Stimulated activated CD4-positive, alpha-beta T cell treated with anti-CD3 and anti-CD28 coated beads, Interleukin-12 subunit alpha, Interleukin-12 subunit beta, amount 100 ng/mL, for 4 hours (primary cell): ENCODE results near the gene TNNC1.

ENCODE experiments used
- DNase-seq: peaks from one replicate; pipeline ENCODE4 v3.0.0-alpha.2; 2020

Gene TNNC1

DNA sequence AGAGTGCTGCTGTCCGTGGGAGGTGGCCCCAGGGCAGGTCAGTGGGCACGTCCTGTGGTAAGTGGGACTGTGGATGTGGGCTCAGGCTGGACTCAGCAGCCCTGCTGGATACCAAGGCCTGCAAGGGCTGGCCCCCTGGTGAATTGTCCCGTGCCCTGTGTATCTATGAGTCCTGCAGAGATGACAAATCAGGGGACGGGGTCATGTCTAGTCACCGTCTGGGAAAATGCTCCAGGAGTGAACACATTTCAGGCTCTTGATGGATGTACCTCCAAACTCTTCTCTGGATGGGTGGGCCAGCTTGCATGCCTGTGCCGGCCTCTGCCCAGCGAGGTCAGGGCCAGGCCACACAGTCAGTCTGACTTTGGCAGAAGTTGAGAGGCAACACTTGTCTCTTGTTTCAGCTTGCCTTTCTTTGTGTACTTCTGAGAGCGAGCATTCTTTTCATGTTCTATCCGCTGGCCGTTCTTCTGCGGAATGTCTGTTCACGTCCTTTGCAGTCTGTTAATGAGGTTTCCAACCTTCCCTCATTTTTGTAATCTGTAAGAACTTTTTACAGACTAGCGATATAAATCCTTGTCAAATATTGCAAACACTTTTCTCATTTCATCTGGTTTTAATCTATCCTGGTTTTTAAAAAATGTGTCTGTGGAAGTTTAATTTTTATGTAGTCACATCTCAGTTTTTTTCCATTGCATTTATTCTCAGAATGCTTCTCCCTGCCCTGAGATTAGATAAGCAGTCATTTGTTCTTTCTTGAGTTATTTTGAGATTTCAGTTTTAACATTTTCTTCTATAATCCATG is 29.9 kb upstream of the TNNC1 start:
- DNase-seq, result no peak

DNA sequence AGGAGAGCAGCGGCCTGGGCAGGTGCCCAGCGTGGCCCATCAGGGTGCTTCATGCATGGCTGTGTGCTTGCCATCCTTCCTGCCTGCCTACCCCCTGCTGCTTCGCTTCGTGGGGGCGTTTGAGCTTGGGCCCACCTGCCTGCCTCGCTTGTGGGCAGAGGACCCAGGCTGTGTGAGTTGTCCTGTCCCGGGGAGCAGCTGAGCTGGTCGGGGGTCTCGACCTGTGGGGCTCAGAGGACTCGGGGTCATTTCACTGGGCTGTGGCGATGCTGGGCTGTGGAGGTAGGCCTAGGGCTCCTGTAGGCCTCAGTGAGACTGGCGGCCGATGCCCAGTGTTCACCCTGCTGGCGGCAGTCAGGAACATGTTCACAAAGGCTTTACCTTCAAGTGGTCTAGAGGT is 29.2 kb upstream of the TNNC1 start:
- DNase-seq, result no peak

DNA sequence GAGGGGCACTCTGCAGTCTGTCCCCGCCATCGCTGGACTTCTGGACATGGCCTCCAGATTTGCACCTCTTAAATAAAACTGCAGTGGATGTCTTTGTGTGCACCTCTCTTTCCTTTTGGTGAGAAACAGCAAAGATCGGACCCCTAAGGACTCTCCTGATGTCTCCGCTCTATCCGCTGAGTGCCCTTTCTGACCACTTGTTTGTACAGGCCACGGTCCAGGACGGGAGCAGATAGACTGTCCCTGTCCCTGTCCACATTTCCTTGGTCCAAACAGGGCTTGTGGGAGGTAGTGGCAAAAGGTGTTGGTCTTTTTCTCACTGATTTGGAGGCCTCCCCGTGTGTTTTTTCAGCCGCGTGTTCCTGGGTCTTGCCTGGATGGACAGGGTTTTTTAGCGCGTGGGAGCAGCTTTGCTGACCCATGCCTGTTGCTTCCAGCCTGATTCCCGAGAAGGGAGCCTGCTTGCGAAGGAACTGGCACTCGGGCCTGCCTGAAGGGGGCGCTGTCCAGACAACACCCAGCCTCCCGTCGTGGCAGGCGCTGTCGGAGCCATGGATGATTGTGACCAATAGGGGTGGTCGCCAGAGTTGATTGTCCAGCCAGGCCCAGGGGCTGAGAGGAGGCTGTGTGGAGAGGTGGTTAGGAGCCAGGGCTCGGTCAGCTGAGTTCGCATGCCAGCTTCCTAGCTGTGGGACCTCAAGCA is 28.1 kb upstream of the TNNC1 start:
- DNase-seq, result no peak

DNA sequence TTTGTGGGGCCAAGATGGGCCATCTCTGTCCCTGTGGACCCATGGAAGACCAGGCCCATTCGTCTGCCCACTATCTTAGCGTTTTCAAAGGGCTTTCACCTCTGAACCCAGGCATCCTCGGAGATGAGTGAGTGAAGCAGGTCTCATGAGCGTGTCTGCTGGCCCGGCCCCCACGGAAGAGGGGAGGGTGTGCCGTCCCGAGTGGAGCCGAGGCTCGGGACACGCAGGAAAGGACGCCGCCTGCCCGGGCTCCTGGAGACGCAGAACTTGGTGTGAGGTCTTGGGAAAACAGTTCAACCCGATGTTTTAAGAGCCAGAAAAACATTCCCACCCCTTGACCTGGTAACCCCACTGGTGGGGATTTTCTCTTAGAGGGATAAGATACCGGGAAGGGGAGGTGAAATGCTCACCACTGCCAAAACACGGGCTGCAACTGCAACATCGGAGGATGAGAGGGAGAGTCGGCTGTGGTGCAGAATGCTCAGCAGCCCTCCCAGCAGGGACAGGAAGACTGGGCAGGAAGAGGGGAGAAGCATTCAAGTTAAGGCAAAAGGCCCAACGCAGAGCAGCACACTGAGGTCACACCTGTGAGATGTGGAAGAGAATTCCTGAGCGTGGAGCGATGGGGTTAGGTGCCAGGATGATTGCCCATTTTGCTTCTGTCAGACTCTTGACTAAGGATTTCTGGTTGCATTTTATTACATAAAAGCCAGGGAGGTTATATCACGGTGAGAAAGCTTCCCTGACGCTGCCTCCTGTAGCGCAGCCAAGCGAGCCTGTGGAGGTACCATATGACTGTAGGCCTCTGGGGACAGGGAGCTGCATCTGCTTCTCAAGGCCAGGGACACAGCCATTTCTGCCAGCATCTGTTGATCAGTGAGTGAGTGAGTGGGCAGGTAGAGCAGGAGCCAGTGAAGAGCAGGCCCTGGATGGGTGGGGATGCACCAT is 27.2 kb upstream of the TNNC1 start:
- no peak for DNase-seq

DNA sequence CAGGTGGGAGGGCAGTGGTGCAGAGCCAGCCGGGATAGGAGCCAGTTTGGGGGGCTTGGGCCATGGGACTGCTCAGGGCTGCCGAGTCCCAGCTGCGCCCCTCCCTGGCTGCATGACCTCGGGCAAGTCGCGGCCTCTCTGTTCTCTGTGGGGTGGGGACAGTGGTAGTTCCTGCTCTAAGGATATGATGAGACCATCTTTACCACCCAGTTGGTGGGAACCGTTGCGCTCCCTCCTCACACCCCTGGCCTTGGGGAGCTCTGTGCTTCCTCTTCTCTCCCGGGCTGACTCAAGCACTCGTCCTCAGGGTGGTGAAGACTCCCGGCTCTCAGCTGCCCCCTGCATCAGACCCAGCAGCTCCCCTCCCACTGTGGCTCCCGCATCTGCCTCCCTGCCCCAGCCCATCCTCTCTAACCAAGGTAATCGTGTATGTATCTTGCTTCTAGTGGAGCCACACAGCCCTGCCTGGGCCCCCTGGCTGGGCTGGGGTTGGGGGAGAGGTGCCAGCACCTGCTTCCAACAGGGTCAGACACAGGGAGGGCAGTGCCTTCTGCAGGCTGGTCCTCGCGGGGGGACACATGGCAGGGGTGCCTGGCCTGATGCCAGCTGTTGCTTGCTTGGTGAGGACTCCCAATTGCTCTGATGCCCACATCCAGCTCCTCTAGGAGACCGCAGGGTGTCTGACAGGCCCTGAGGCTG is 26.2 kb upstream of the TNNC1 start:
- DNase-seq, result no peak

DNA sequence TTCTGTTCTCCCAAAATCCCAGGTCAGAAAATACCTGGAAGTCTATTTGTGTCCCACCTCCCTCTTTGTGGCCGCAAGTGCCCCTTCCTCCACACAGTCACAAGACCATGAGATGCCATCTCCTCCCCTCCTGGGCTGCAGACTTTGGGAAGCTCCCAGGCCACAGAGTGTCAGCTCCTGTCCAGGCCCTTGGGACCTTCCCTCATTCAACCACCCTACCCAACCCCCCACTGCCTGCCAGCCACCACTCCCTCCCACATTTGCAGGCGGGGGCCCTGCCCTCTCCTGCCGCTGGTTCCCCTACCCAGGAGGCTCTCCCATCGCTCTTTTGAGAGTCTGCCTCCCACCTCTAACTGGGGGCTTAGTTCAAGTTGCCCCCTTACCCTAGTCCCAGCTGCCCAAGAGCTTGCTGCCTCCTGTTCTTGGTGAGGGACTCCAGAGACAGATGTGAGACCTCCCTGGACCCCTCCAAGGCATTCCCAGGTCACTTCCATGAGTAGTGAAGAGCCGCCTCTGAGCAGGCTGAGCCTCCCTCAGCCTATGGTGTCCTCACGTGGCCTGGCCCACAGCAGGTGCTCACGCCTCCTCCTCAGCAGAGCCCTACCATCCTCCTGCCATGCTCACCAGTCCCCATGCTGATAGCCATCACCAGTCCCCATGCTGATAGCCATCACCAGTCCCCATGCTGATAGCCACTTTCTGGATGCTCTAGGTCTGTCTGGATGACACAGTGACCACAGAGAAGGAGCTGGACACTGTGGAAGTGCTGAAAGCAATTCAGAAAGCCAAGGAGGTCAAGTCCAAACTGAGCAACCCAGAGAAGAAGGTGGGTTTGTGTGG is 25.4 kb upstream of the TNNC1 start:
- no peak for DNase-seq

DNA sequence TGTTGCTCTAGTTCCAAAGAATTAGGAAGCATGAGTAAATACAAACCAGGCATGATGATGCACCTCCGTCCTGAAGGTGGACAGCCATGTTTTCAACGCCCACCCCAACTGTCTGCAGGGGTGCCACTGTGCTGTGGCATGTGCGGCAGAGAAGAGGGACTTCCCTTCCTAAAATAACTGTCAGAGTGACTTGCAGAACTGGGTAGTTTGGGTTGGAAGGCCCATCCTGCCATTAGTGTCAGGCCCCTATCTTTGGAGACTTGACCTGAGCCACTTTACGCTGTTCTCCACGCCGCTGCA is 23.9 kb upstream of the TNNC1 start:
- no peak for DNase-seq

DNA sequence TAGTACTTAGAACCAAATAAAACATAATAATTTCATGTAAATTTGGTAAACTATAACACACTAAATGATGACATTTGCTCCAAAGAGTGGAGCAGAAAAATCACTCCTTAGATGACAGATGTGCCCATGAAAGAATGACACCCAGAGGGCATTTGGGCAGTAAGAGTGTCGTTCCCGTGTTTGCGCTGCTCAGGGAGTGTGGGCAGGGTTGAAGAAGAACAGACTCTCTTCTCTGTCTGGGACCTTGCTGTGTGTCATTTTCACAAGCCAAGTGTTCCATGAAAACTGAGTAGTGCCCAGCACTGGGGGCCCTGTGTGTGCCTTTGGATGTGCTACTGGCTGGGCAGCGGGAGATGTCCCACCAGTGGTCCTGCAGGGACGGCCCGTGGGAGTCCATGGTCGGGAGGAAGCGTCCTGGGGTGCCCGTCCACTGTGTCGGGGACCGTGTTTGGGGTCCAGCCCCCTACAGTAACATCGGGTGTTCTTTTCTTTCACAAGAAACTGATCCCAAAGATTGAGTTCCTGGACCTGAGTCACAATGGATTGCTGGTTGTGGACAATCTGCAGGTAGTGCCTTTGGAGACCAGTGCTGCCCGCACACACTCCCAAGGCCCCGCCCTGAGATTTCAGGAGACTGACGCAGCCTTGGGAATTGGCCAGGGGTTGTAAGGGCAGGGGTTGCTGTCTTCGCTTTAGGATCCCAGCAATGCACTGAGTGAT is 23.4 kb upstream of the TNNC1 start:
- DNase-seq, result no peak

DNA sequence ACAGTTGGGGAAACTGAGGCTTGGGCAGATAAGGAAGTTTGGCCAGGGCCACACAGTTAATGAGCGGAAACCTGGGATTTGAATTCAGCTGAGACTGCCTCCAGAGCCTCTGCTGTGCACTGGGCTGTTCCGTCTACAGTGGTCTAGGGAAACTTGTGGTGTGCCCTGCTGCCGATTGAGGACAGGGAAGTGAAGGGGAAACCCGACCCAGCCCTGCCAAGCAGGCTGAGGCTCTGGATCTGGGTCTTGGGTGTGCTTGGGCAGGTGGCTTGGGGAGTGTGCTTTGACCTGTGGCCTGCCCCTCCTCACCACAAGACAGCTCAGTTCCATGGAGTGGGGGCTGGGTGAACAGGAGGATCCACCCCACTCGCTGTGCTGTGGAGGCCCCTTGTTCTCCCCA is 19.2 kb upstream of the TNNC1 start:
- DNase-seq, result no peak

DNA sequence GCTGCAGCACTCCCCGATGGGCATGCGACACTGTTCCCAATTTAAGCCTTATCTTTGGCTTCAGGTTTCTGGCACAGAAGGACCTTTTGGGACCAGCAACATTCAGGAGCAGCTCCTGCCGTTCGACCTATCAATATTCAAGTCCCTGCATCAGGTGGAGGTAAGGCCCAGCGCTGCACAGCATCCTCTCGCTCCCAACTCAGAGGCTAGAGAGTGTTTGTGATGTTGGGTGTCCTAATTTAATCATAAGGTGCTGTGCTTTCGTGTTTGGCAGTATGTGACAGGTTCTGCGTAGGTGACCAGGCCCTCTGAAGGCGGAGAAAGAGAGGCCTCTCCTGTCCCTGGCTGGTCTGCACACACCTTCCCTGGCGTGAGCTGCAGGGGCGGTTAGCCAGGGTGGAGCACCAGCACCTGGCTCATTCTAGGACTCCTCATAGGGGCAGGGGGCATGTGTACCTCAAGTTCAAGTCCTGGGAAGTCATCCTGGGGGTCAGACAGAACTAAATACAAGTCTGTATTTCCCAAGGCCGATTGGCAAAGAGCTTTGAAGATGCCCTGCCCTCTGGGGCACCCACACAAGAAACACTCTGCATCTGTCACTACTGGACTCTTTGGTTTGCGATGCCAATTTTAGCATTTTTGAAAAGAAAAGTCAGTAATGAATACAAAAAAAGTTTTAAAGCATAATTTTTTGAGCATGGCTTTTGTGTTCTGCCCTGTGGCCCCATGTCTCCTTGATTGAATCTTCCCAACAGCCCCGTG is 18.6 kb upstream of the TNNC1 start:
- no peak for DNase-seq

DNA sequence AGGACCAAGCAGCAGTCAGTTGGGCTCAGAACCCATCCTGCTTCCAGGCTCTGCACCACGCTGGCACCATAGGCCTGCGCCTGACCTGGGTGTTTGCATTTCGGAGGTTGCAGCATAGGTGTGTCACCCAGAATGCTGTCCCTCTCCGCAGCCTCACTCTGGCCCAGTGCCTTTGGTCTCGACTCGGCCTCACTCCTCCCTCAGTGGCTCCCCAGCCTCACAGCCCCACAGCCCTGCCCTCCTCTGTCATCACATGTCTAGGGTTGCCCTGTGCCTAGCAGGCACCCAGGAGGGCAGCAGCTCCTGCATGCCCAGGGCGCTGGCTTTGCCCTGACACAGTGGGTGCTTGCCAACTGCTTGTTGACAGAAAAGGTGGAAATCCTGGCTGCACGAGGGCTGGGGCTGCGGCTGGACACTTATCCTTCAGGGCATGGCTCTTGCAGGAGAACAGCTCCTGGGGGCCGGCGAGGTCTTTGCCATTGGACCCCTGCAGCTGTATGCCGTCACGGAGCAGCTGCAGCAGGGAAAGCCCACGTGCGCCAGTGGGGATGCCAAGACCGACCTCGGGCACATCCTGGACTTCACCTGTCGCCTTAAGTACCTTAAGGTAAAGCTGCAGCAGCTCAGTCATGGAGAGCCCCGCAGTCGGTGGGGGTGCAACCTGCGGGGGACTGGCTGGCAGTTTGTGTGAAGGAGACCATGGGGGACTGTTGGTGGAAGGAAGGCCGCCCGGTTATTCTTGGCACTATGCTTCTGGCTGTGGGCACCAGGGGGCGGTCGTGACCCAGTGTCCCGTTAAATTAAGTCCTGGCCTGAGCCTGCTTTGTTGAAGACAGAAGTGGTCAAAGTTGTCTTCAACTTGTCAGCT is 17.8 kb upstream of the TNNC1 start:
- peak; percentile 29 for DNase-seq

DNA sequence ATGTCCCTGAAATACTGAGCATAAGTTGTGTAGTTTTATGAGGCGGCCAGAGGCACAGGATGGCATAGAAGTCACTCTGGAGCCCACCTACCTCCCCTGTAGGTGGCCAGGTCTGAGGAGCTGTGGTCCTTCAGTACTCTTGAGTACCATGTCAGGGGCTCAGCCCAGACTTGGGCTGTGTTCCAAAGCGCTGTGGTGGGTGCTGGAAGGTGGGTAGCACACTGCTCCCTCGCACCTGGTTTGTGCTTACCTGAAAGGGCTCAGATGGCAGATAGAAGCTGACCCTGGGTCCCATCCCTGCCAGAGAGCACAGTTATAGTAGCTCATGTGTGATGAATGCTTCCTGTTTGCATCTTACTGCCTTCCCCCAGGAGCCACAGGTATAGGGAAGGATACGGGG is 17.1 kb upstream of the TNNC1 start:
- no peak for DNase-seq

DNA sequence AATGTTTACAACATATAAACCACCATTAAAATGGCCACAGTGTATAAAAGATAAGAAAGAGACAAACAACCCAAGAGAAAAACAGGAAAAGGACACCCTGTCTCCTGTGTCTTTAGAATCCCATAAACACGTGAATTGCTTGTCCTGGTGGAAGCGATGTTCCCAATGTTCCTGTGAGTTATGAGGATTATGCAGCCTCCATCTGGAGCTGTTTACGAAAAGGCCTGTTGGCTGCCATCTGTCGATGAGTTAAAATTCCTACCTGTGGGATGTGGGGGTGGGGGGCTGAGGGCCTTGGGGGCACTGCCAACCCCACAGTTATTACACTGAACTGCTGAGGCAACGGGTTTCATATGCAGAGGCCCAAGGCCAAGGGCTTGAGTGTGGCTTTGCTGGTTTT is 15.2 kb upstream of the TNNC1 start:
- no peak for DNase-seq

DNA sequence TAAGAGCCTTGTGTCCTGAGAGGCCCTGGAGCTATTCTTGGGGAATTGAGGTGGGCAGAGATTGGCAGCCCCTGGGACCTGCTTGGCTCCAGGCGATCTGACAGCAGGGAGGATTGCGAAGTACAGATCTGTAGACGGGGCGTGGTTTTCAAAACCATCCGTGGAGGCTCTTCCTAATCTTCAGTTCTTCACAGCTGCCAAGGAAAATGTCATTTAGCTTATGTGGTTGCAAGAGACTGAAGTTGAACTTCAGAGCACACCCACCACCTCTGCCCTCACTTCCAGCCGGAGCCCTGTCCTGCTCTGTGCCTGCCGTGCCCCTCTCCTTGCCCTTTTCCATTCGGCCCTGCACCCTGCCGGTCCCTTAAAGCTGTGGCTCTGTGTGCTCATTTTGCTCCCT is 14.5 kb upstream of the TNNC1 start:
- no peak for DNase-seq

DNA sequence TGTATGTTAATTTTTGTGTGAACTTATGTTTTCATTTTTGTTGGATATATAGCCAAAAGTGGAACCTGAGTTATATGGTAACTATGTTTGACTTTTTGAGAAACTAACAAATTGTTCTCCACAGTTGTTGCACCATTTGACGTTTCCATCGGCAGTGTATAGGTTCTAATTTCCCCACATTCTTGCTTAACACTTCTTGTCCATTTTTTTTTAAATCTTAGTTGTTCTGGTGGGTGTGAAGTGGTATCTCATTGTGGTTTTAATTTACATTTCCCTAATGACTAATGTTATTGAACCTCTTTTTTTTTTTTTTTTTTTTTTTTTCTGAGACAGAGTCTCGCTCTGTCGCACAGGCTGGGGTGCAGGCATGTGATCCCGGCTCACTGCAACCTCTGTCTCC is 9.6 kb upstream of the TNNC1 start:
- DNase-seq, result no peak

DNA sequence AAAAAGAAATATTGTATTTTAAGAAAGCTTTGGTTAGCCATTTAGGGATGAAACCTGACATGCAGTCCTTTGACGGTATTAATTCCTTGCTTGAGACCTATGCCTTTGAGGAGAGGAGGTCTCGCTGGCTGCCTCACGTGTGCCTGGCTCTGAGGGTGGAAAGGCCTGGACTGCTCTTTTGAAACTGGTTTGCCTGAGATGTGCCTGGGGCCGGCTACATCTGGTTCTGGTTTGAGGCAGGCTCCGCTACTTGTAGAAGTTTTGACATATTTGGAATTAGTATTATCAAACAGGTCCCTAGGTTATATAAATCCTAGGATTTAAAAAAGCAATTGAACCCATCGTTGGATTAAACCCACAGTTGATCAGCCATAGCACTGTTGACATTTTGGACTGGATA is 8.0 kb upstream of the TNNC1 start:
- DNase-seq, result no peak

DNA sequence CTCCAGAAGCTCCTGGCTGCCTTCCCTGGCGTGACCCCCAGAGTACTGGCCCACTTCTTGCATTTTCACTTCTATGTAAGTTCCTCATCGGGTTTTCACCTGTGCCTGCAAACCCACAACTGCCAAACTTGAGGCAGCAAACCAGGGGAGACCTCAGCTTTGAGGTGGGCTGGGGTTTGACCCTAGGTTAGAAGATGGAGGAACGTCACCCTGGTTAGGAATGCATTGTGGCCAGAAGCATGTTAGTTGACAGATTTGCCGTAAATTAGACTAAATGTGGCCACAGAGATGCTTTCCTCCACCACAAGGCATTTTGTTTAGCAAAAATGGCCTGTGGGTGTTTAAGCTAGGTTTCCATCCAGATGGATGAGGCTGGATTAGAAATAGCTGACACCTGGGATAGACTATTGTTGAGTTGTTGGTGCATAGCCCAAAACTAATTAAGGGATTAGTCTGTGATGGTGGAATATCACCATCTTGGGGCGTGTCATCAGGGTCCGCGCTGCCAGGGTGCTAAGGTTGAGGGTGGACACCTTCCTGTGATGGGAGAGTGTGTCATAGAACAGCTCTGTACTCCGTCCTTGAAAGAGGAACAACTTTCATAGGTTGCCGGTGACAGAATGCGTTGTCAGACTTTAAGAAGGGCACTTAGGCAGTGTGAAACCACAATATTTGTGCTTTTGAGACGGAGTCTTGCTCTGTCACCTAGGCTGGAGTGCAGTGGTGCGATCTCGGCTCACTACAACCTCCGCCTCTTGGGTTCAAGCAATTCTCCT is 5.1 kb upstream of the TNNC1 start:
- no peak for DNase-seq

DNA sequence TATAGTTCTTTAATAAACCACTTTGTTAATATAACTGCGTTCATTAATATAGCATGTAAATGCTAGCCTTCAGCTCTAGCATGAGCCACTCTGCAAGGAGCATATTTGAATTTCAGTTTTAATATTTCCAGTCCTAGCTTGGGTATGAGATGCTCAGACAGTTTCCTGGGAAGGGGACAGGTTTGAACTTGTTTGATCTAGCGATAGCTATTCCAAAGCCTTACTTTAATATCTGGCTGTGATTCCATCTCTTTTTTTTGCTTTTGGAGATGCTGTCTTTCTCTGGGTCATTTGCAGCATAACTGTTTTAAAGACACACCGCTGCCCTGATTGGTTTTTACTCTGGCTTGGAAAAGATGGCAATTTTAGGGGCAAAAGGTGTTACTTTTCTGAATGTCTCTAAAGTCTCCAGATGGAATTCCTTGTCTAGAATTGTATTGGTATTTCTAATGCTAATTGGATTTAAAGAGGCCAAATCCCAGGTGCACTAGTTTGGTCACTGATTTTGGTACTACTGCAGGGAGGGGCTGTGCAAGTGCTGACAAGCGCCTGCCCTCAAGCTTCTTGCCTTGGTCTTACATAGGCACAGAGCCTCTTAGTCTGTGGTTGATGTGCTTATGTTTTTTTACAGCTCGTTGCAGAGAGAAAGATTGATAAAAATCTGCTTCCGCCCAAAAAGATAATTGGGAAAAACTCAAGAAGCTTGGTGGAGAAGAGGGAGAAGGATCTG is 4.4 kb upstream of the TNNC1 start:
- no peak for DNase-seq
